ENCODE measurements around the gene SECISBP2L.

The SECISBP2L gene

GRCh38 chr15:48967336-48967735, 78.9 kb downstream of the SECISBP2L start:
- FAIRE-seq (no peak), DNase-seq (ENCODE audit: low spot score) (no peak)

GRCh38 chr15:48966595-48967301, 79.5 kb downstream of the SECISBP2L start:
- FAIRE-seq (peak; percentile 81), DNase-seq (ENCODE audit: low spot score) (peak; percentile 64)

DNA sequence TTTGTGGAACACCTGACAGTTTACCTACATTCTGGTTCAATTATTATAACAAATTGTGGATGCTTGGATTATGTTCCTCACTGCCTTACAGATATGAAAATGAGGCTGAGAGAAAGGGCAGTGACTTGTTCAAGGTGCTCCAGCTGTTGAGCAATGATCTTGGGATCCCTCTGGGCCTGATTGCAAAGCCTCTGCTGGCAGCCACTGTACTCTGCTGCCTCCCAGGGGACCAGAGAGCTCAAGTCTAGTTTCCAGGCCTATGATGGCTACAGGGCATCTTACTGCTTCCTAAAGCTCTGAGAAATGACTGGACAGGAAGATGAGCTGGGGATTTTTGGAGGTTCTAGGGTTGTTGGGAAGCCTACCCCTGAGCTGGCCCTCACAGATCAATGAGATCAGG, 80.3 kb downstream of the SECISBP2L start:
- FAIRE-seq (no peak), DNase-seq (ENCODE audit: low spot score) (peak; percentile 17)

- FAIRE-seq: no peak
- no peak for DNase-seq (ENCODE audit: low spot score)
These were observed 81.3 kb downstream of the SECISBP2L start for GRCh38 chr15:48964898-48965297.

GRCh38 chr15:48963524-48964113, 82.6 kb downstream of the SECISBP2L start, which contains the start of gene SHC4:
TSS of gene SHC4 (minus strand) at chr15:48963919. CDS start at chr15:48963015, 904 bp downstream.
- FAIRE-seq (peak; percentile 47), DNase-seq (ENCODE audit: low spot score) (peak; percentile 27)

- DNase-seq (ENCODE audit: low spot score): no peak
- no peak for FAIRE-seq
These were observed 83.4 kb downstream of the SECISBP2L start for GRCh38 chr15:48962662-48963523.

- no peak for DNase-seq (ENCODE audit: low spot score)
- FAIRE-seq: no peak
These were observed 90.3 kb downstream of the SECISBP2L start for GRCh38 chr15:48955967-48956366.

- no peak for FAIRE-seq
These were observed 90.9 kb downstream of the SECISBP2L start for GRCh38 chr15:48955370-48955769.

DNA sequence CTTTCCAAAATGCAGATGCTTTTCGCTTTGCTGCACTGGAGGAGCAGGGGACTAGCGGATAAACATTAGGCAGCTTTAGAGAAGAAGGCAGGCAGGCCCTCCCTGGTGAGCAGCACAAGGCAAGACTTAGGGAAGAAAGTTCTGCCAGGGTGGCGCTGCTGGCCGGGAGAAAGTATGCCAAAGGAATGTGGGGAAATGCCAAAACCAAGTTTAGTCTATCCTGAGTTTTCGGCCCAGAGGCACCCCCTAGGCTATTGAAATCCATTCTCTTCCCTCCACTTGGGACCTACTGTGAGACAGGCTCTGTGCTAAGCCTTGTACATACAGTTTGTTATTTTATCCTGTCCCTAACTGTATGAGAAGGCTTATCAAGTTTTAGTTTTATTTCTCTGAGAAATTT, 91.7 kb downstream of the SECISBP2L start:
- FAIRE-seq (no peak), DNase-seq (ENCODE audit: low spot score) (no peak)

More at GRCh38 chr15:48955370-48955769, 90.9 kb downstream of the SECISBP2L start:
- DNase-seq (ENCODE audit: low spot score): no peak

- DNase-seq (ENCODE audit: low spot score): no peak
- FAIRE-seq: no peak
These were observed 99.4 kb downstream of the SECISBP2L start for GRCh38 chr15:48946840-48947187.

- DNase-seq (ENCODE audit: low spot score): peak; percentile 96
- FAIRE-seq: peak; percentile 97
These were observed 100.0 kb downstream of the SECISBP2L start for GRCh38 chr15:48946074-48946839.

- DNase-seq (ENCODE audit: low spot score) (peak; percentile 33), FAIRE-seq (no peak)
These were observed 100.9 kb downstream of the SECISBP2L start for GRCh38 chr15:48945386-48945785.

GRCh38 chr15:48941904-48942303, 104.3 kb downstream of the SECISBP2L start:
- no peak for FAIRE-seq
- no peak for DNase-seq (ENCODE audit: low spot score)

DNA sequence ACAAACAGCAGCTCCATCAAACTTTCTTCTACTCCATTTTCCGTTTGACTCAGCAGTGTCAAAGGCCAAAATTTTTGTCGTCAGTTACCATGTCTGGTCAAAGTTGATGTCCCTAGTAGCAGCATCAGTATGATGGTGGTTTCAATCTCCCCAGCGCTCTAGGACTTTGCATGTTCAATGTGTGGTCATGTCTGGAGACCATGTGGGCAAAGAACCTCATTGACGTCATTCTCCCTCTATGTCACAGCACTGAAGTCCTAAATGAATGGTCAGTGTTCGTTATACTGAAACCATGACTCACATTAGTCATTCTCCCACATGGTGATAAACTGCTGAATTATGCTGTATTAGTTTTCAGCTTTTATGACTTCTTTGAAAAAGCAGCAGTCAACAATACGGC, 105.7 kb downstream of the SECISBP2L start:
- DNase-seq (ENCODE audit: low spot score) (peak; percentile 94), FAIRE-seq (peak; percentile 85)

DNA sequence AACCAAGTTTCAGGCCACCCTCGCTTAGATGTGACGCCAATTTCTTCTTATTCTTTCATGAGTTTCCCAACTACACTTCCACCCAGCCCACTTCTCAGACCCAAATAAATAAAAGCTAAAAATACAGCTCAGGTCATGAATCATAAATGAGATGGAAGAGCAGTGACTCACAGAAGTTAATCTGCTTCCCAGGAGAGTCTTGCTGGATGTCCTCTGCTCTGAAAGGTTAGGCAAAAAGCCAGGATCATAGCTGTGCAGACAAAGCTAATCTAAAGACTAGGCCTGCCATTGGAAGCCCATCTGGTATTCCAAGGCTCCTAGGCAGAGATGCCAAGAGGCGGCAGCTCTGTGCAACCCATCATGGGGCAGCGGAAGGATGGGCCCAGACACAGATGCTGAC, 106.6 kb downstream of the SECISBP2L start:
- DNase-seq (ENCODE audit: low spot score) (peak; percentile 90), FAIRE-seq (peak; percentile 91)
